ENCODE results near the gene ANTKMT. TPM values are rescaled to one million over a fixed set of nuclear protein-coding genes. Genes with fewer than 3 reads are reported as not detected.
A peak's percentile ranks its signal among the peaks of the same experiment; 100 is the strongest.

The ANTKMT gene
- total RNA-seq, 1 experiment from 2014 or later = 93.6 TPM

- in situ Hi-C loops (cut with HindIII; ENCODE audit: low pct_unique_long_range_greater_than_20kb, low sequenced_read_pairs) = no loop called here
- ChIA-PET POLR2A (interaction anchor here (0.5 to 0.8 kb wide), 3 partner anchors 11 to 84 kb away, joined by 3 to 4 read pairs (median 3); no protein-coding TSS in a partner anchor), CTCF (interaction anchor here (0.5 to 2.1 kb wide), 3 partner anchors 12 to 426 kb away, joined by 6 to 10 read pairs (median 7); no protein-coding TSS in a partner anchor)
- ATAC-seq = no peak
- BruUV-seq (replicated peaks) = no TSS peak
- TF ChIP-seq TCF7L2 (IDR thresholded peaks at IDR 0.05; ENCODE audit: low read depth, low read length) (no peak), CTCF (IDR thresholded peaks at IDR 0.05) (no peak), REST (IDR thresholded peaks at IDR 0.05; ENCODE audit: insufficient read depth in 1 of 2, low read depth in 2 of 2, low read length in 1 of 2) (no peak), SIN3A (IDR thresholded peaks at IDR 0.05; ENCODE audit: borderline replicate concordance, insufficient read depth, low read depth, low read length) (no peak), POLR2AphosphoS5 (IDR thresholded peaks at IDR 0.05; ENCODE audit: low read depth, low read length) (no peak; the same call in 1 of the 2 replicates)
- DNase-seq (ENCODE audit: low read depth, low spot score) = no peak
- H3K27ac ChIP-seq (ENCODE audit: low read length) = peak overlapping the region; percentile 17; the same call in 1 of the 2 replicates
- H3K4me1 ChIP-seq (ENCODE audit: control insufficient read depth, insufficient read depth, low read length) = peaks cover 18% of the 10 kb centered on the region
- H3K4me3 ChIP-seq (ENCODE audit: low read depth in 2 of 2, low read length in 2 of 2) = no peak overlapping the region
- intact Hi-C loops (cut with micrococcal nuclease; ENCODE audit: unreplicated experiment) = no loop called here
- H3K9me3 ChIP-seq (ENCODE audit: control insufficient read depth, insufficient read depth, low read depth, low read length) = no peaks in the 10 kb centered on the region
- no peaks in the 10 kb centered on the region for H3K27me3 ChIP-seq (ENCODE audit: control insufficient read depth, insufficient read depth, low read length)
- no peaks in the 10 kb centered on the region; the same call in 1 of the 2 replicates for H3K36me3 ChIP-seq (ENCODE audit: control insufficient read depth, insufficient read depth, low read length)
These were observed 3.5 kb downstream of the ANTKMT start for GRCh38 chr16:724188-725040.

- peaks cover 16% of the 10 kb centered on the region for H3K4me1 ChIP-seq (ENCODE audit: control insufficient read depth, insufficient read depth, low read length)
- H3K4me3 ChIP-seq (ENCODE audit: low read depth in 2 of 2, low read length in 2 of 2) = no peak overlapping the region
- no peak for DNase-seq (ENCODE audit: low read depth, low spot score)
- no TSS peak for BruUV-seq (replicated peaks)
- intact Hi-C loops (cut with micrococcal nuclease; ENCODE audit: unreplicated experiment) = no loop called here
- H3K27me3 ChIP-seq (ENCODE audit: control insufficient read depth, insufficient read depth, low read length) = no peaks in the 10 kb centered on the region
- H3K27ac ChIP-seq (ENCODE audit: low read length) = peak overlapping the region; percentile 17; the same call in 1 of the 2 replicates
- in situ Hi-C loops (cut with HindIII; ENCODE audit: low pct_unique_long_range_greater_than_20kb, low sequenced_read_pairs) = no loop called here
- ATAC-seq = no peak
- TF ChIP-seq TCF7L2 (IDR thresholded peaks at IDR 0.05; ENCODE audit: low read depth, low read length) (no peak), REST (IDR thresholded peaks at IDR 0.05; ENCODE audit: insufficient read depth in 1 of 2, low read depth in 2 of 2, low read length in 1 of 2) (no peak), POLR2AphosphoS5 (IDR thresholded peaks at IDR 0.05; ENCODE audit: low read depth, low read length) (no peak)
- no peaks in the 10 kb centered on the region; the same call in 1 of the 2 replicates for H3K36me3 ChIP-seq (ENCODE audit: control insufficient read depth, insufficient read depth, low read length)
- no peaks in the 10 kb centered on the region for H3K9me3 ChIP-seq (ENCODE audit: control insufficient read depth, insufficient read depth, low read depth, low read length)
- ChIA-PET POLR2A (interaction anchor here (0.7 kb wide), 1 partner anchor 83 kb away, joined by 3 read pairs; no protein-coding TSS in a partner anchor), CTCF (interaction anchor here (0.6 to 2.1 kb wide), 2 partner anchors 12 to 425 kb away, joined by 7 to 10 read pairs; no protein-coding TSS in a partner anchor)
These were observed 4.1 kb downstream of the ANTKMT start for GRCh38 chr16:725041-725376.

Data from Panc1 (cell line).